Measurements from ENCODE around the gene CDC7. TPM values are rescaled to one million over a fixed set of nuclear protein-coding genes. Genes with fewer than 3 reads are reported as not detected.
"Not testable (repeated sequence)": the region's sequence is repeated elsewhere in the genome, so short reads cannot be mapped to it uniquely, and the experiment has no call there.

The CDC7 gene
- polyA plus RNA-seq, 3 donors = 26.1 to 29.2 (median 27.3) TPM

- DNase-seq = no peak
These were observed 4.4 kb downstream of the CDC7 start for GRCh38 chr1:91505086-91505485.

- no peak for DNase-seq
These were observed 5.4 kb downstream of the CDC7 start for GRCh38 chr1:91506071-91506470.

- no peak for DNase-seq
These were observed 6.7 kb downstream of the CDC7 start for GRCh38 chr1:91507328-91507727.

GRCh38 chr1:91510754-91511153, 10.1 kb downstream of the CDC7 start:
- DNase-seq = no peak

GRCh38 chr1:91511386-91511785, 10.7 kb downstream of the CDC7 start:
- DNase-seq = peak; percentile 31

GRCh38 chr1:91513160-91513559, 12.5 kb downstream of the CDC7 start:
- DNase-seq = no peak

- no peak for DNase-seq
These were observed 13.1 kb downstream of the CDC7 start for GRCh38 chr1:91513706-91514105.

GRCh38 chr1:91515994-91516393, 15.3 kb downstream of the CDC7 start:
- DNase-seq = no peak

GRCh38 chr1:91516605-91517004, 16.0 kb downstream of the CDC7 start:
- DNase-seq = not testable (repeated sequence)

GRCh38 chr1:91519167-91519566, 18.5 kb downstream of the CDC7 start:
- DNase-seq = not testable (repeated sequence)

- DNase-seq = no peak
These were observed 20.4 kb downstream of the CDC7 start for GRCh38 chr1:91520942-91521507.

- DNase-seq = no peak
These were observed 22.8 kb downstream of the CDC7 start for GRCh38 chr1:91523482-91523881.

GRCh38 chr1:91526496-91526895, 25.8 kb downstream of the CDC7 start:
- DNase-seq = no peak

GRCh38 chr1:91527266-91527765, 26.7 kb downstream of the CDC7 start:
- no peak for DNase-seq

- DNase-seq = no peak
These were observed 27.1 kb downstream of the CDC7 start for GRCh38 chr1:91527781-91528180.

- no peak for DNase-seq
These were observed 29.2 kb downstream of the CDC7 start for GRCh38 chr1:91529856-91530255.

GRCh38 chr1:91533361-91534024, 32.8 kb downstream of the CDC7 start:
- DNase-seq = no peak

GRCh38 chr1:91535441-91535840, 34.8 kb downstream of the CDC7 start:
- no peak for DNase-seq

GRCh38 chr1:91537281-91537986, 36.8 kb downstream of the CDC7 start:
- DNase-seq = no peak

- no peak for DNase-seq
These were observed 37.3 kb downstream of the CDC7 start for GRCh38 chr1:91537987-91538304.

GRCh38 chr1:91540910-91541309, 40.3 kb downstream of the CDC7 start:
- DNase-seq = no peak

- no peak for DNase-seq
These were observed 41.4 kb downstream of the CDC7 start for GRCh38 chr1:91541918-91542533.
